Eye (tissue), 1 donor: ENCODE results near the gene PDE1A.

Source experiments
- DNase-seq: peaks from one replicate; pipeline ENCODE4 v3.0.0-alpha.2; 2015

Gene PDE1A

GRCh38 chr2:182186132-182186735 lies 240.6 kb downstream of the PDE1A start:
- peak; percentile 85 for DNase-seq

GRCh38 chr2:182182436-182182835 lies 244.4 kb downstream of the PDE1A start:
- DNase-seq, result no peak

GRCh38 chr2:182181381-182181780 lies 245.5 kb downstream of the PDE1A start:
- no peak for DNase-seq

GRCh38 chr2:182179176-182179575 lies 247.7 kb downstream of the PDE1A start:
- DNase-seq, result no peak

- no peak for DNase-seq
These were observed 252.8 kb downstream of the PDE1A start for GRCh38 chr2:182173944-182174622.

- DNase-seq, result no peak
These were observed 256.5 kb downstream of the PDE1A start for GRCh38 chr2:182170341-182170740.

- no peak for DNase-seq
These were observed 259.0 kb downstream of the PDE1A start for GRCh38 chr2:182167882-182168281.

GRCh38 chr2:182166841-182167240 lies 260.0 kb downstream of the PDE1A start:
- DNase-seq, result no peak

GRCh38 chr2:182166406-182166805 lies 260.4 kb downstream of the PDE1A start:
- DNase-seq, result no peak

GRCh38 chr2:182165202-182165601 lies 261.6 kb downstream of the PDE1A start:
- no peak for DNase-seq

- DNase-seq, result no peak
These were observed 262.1 kb downstream of the PDE1A start for GRCh38 chr2:182164686-182165085.

GRCh38 chr2:182163878-182164277 lies 263.0 kb downstream of the PDE1A start:
- no peak for DNase-seq

GRCh38 chr2:182148344-182148743 lies 278.5 kb downstream of the PDE1A start:
- DNase-seq, result no peak

- no peak for DNase-seq
These were observed 282.1 kb downstream of the PDE1A start for GRCh38 chr2:182144776-182145165.

- no peak for DNase-seq
These were observed 282.6 kb downstream of the PDE1A start for GRCh38 chr2:182144041-182144775.

- DNase-seq, result no peak
These were observed 284.8 kb downstream of the PDE1A start for GRCh38 chr2:182142062-182142461.

- no peak for DNase-seq
These were observed 292.6 kb downstream of the PDE1A start for GRCh38 chr2:182134201-182134600.

- no peak for DNase-seq
These were observed 293.5 kb downstream of the PDE1A start for GRCh38 chr2:182133195-182133891.

GRCh38 chr2:182132605-182133004 lies 294.2 kb downstream of the PDE1A start:
- no peak for DNase-seq

- no peak for DNase-seq
These were observed 297.8 kb downstream of the PDE1A start for GRCh38 chr2:182128821-182129707.

GRCh38 chr2:182117196-182117595 lies 309.6 kb downstream of the PDE1A start:
- no peak for DNase-seq

- DNase-seq, result no peak
These were observed 310.1 kb downstream of the PDE1A start for GRCh38 chr2:182116774-182117173.
